H1 (cell line): ENCODE data around the gene KCNA1. TPM values are rescaled to one million over a fixed set of nuclear protein-coding genes. Genes with fewer than 3 reads are reported as not detected.

ENCODE experiments used
- EZH2 ChIP-seq: fragments of 200-600 bp; sonication (generic); IDR thresholded peaks from 2 replicates; pipeline ENCODE4 v1.7.1; 2012; ENCODE audit warnings: low read depth, mild to moderate bottlenecking, moderate library complexity, low read length, inconsistent platforms; ENCODE audit not compliant: severe bottlenecking
- GTF2F1 ChIP-seq: IDR thresholded peaks from 2 replicates; pipeline ENCODE4 v1.6.1; 2012; ENCODE audit warnings: low read depth, low read length, improper control_type of control experiment, borderline replicate concordance
- RAD21 ChIP-seq, 2 experiments: IDR thresholded peaks in 1 of 2; conservative IDR thresholded peaks in 1 of 2; 2 replicates each; pipeline ENCODE4 v1.6.1; 2011; ENCODE audit warnings: low read depth in 2 of 2, low read length in 2 of 2, improper control_type of control experiment in 1 of 2, inconsistent platforms in 1 of 2, mild to moderate bottlenecking in 1 of 2, moderate library complexity in 1 of 2
- TAF7 ChIP-seq: optimal IDR thresholded peaks from 2 replicates; pipeline ENCODE3; 2011; ENCODE audit warnings: low read depth, mild to moderate bottlenecking, inconsistent platforms, low read length, moderate library complexity, borderline replicate concordance
- polyA plus RNA-seq, 7 experiments: library from polyadenylated mRNA; depleted of rRNA in 3 of 7; stranded (reverse) in 5 of 7; unstranded in 2 of 7; fragments of >200 nt in 5 of 7; fragments of 200-250 nt in 2 of 7; gene quantifications; 1 replicate in 5 of 7; 2 replicates in 1 of 7; 4 replicates in 1 of 7; pipeline versions ENCODE4 v1.2.1 to v1.2.3, GENCODE V29; 2011 to 2013; ENCODE audit warnings: missing spikeins in 2 of 7, mixed read lengths in 2 of 7
- total RNA-seq: library from RNA; stranded (reverse); fragmentation: NEBNext Ultra II Directional; extraction: Animal tissue kit (Norgen Biotek cat#: 25700); gene quantifications from 2 replicates; pipeline ENCODE4 v1.2.1, GENCODE V29; 2021

The KCNA1 gene
- total and polyA plus RNA-seq, 2 of the 8 experiments (the other 6 are each of a cell fraction or from before 2014, with no cell fraction given), result 0.23 to 0.30 TPM

DNA sequence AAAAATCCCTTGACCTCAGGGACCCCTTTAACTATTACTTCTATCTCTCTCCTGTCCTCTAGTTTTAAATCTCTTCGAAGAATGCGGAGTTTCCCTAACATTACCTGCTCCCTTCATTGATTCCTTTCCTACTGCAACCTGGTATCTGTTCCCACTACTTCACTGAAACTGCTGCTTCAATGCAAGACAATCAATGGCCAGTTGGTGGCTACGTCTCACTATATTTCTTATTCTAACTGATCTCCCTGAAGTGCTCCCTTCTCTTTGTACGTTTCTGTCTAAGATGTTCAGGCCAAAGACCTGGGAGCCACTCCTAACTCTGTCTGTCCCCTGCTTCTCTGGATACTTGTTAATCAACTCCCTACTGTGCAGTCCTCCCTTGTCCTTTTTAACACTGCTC is 10.3 kb upstream of the KCNA1 start (continued):
- TF ChIP-seq RAD21 (IDR thresholded peaks at IDR 0.05 in 1 of 2, conservative IDR thresholded peaks at IDR 0.05 in 1 of 2; ENCODE audit: low read depth in 2 of 2, low read length in 2 of 2), result peak; percentile 39 to 52; a peak in 3 of 4 replicates
- TF ChIP-seq EZH2, result no peak
- no peak for TF ChIP-seq TAF7
- no peak for TF ChIP-seq GTF2F1
